GM12878 (cell line): Measurements from ENCODE around the gene SRP14. TPM values are rescaled to one million over a fixed set of nuclear protein-coding genes. Genes with fewer than 3 reads are reported as not detected.

Experiments
- ATAC-seq: fragments of 200-7000 bp; cut with Tn5 transposase; 3 replicates; pipeline ENCODE4 v1.9.1; 2020; ENCODE audit warnings: mild to moderate bottlenecking, moderate library complexity
- BruUV-seq: library from RNA; stranded (reverse); fragments of 400-500 nt; replicated peaks from 2 replicates; lab custom pipeline; 2021; lab: Mats Ljungman, UMichigan
- CTCF ChIA-PET: fragments of 300-600 bp; sonication (Branson Sonifier 250); formaldehyde crosslinking; extraction: SDS; loops from one replicate; lab custom pipeline; 2021; ENCODE audit warnings: inconsistent platforms; lab: Yijun Ruan, JAX
- POLR2A ChIA-PET: fragments of 350-600 bp; formaldehyde crosslinking; extraction: SDS; loops from one replicate; lab custom pipeline; 2021; ENCODE audit warnings: inconsistent platforms; lab: Charles Lee
- RAD21 ChIA-PET: fragments of 300-600 bp; sonication (Branson Sonifier 250); formaldehyde crosslinking; loops from one replicate; lab custom pipeline; 2023; ENCODE audit warnings: antibody characterized with exemption; ENCODE audit not compliant: unreplicated experiment; lab: Charles Lee
- SMC1A ChIA-PET: fragments of 300-600 bp; sonication (Branson Sonifier 250); formaldehyde crosslinking; loops from one replicate; lab custom pipeline; 2023; ENCODE audit not compliant: unreplicated experiment, uncharacterized antibody; lab: Charles Lee
- DNase-seq: peaks from one replicate; pipeline ENCODE4 v3.0.0-alpha.2; 2011; ENCODE audit warnings: low read depth, low spot score
- FAIRE-seq: peaks from 3 replicates; lab custom pipeline; 2011; peaks lifted over from hg19 to GRCh38; lab: Jason Lieb, UNC
- H2AFZ ChIP-seq: 2 replicates; pipeline ENCODE4 v1.6.0; 2011; ENCODE audit warnings: low read depth, low read length, control low read depth; ENCODE audit not compliant: control insufficient read depth
- H3K27ac ChIP-seq: 2 replicates; pipeline ENCODE4 v1.5.1; 2011; ENCODE audit warnings: control low read depth; ENCODE audit not compliant: control insufficient read depth, insufficient read depth
- H3K27me3 ChIP-seq, 2 experiments: replicated peaks in 1 of 2; 2 replicates each; pipeline versions ENCODE4 v1.6.0 to v1.6.1; 2011; ENCODE audit warnings: low read length in 1 of 2; ENCODE audit not compliant: control insufficient read depth in 2 of 2, insufficient read depth in 2 of 2
- H3K36me3 ChIP-seq, 2 experiments: 2 replicates each; pipeline ENCODE4 v1.5.1; 2011; ENCODE audit warnings: low read length in 1 of 2; ENCODE audit not compliant: control insufficient read depth in 2 of 2, insufficient read depth in 2 of 2
- H3K4me1 ChIP-seq: 2 replicates; pipeline ENCODE4 v1.6.1; 2011; ENCODE audit warnings: mild to moderate bottlenecking, low read length, moderate library complexity, mixed read lengths; ENCODE audit not compliant: control insufficient read depth, insufficient read depth
- H3K4me2 ChIP-seq: 2 replicates; pipeline ENCODE4 v1.6.0; 2011; ENCODE audit warnings: control low read depth; ENCODE audit not compliant: control insufficient read depth, insufficient read depth
- H3K4me3 ChIP-seq: fragments of 200-600 bp; sonication (generic); 2 replicates; pipeline ENCODE4 v1.5.1; 2016
- H3K79me2 ChIP-seq: 2 replicates; pipeline ENCODE4 v1.6.0; 2011; ENCODE audit warnings: low read length; ENCODE audit not compliant: control insufficient read depth, insufficient read depth
- H3K9ac ChIP-seq: 2 replicates; pipeline ENCODE4 v1.8.0; 2011; ENCODE audit warnings: low read length, control low read depth, mixed read lengths; ENCODE audit not compliant: control insufficient read depth, insufficient read depth
- H3K9me3 ChIP-seq: replicated peaks from 3 replicates; pipeline ENCODE4 v1.5.1; 2011; ENCODE audit warnings: mild to moderate bottlenecking, low read length; ENCODE audit not compliant: control insufficient read depth, insufficient read depth
- H4K20me1 ChIP-seq: 2 replicates; pipeline ENCODE4 v1.6.0; 2011; ENCODE audit not compliant: control insufficient read depth, insufficient read depth
- ATF7 ChIP-seq: fragments of 450-650 bp; IDR thresholded peaks from 2 replicates; pipeline ENCODE4 v1.6.1; 2016; ENCODE audit warnings: low read depth, mild to moderate bottlenecking
- EGR1 ChIP-seq, 2 experiments: IDR thresholded peaks; 1 replicate in 1 of 2; 2 replicates in 1 of 2; pipeline ENCODE4 v1.6.1; 2011 to 2012; ENCODE audit warnings: low read depth in 2 of 2, low read length in 2 of 2, borderline replicate concordance in 1 of 2, mild to moderate bottlenecking in 1 of 2, moderate library complexity in 1 of 2
- GABPA ChIP-seq: IDR thresholded peaks from 2 replicates; pipeline ENCODE4 v1.6.1; 2014; ENCODE audit warnings: antibody characterized with exemption, low read depth, mild to moderate bottlenecking, inconsistent platforms
- HDGF ChIP-seq: fragments of 450-650 bp; IDR thresholded peaks from 2 replicates; pipeline ENCODE4 v1.6.1; 2016; ENCODE audit warnings: antibody characterized with exemption
- NFYB ChIP-seq: IDR thresholded peaks from 2 replicates; pipeline ENCODE4 v1.6.1; 2011; ENCODE audit warnings: low read depth, mild to moderate bottlenecking, low read length, improper control_type of control experiment, moderate library complexity; ENCODE audit not compliant: insufficient read depth
- NR2F1 ChIP-seq: fragments of 450-650 bp; conservative IDR thresholded peaks from 2 replicates; pipeline ENCODE4 v1.6.1; 2017; ENCODE audit warnings: mild to moderate bottlenecking
- PAX8 ChIP-seq: fragments of 450-650 bp; IDR thresholded peaks from 2 replicates; pipeline ENCODE4 v1.6.1; 2017; ENCODE audit warnings: mild to moderate bottlenecking, moderate library complexity
- RFX5 ChIP-seq: IDR thresholded peaks from 2 replicates; pipeline ENCODE4 v1.6.1; 2011; ENCODE audit warnings: low read depth, low read length, improper control_type of control experiment
- TCF12 ChIP-seq: IDR thresholded peaks from 2 replicates; pipeline ENCODE4 v1.6.1; 2011; ENCODE audit warnings: low read depth, mild to moderate bottlenecking, low read length
- TCF3 ChIP-seq: IDR thresholded peaks from 2 replicates; pipeline ENCODE4 v1.6.1; 2012; ENCODE audit warnings: low read depth, mild to moderate bottlenecking, low read length, borderline replicate concordance; ENCODE audit not compliant: insufficient read depth
- ZNF217 ChIP-seq: fragments of 450-650 bp; IDR thresholded peaks from 2 replicates; pipeline ENCODE4 v1.6.1; 2017; ENCODE audit warnings: antibody characterized with exemption, mild to moderate bottlenecking
- ZNF274 ChIP-seq: IDR thresholded peaks from one replicate; pipeline ENCODE4 v1.8.0; 2011; ENCODE audit not compliant: insufficient read length, insufficient read depth
- WGBS: methylation state at CpG from one replicate; pipeline ENCODE4 v1.1.6; 2016; ENCODE audit warnings: low lambda C conversion rate; ENCODE audit not compliant: insufficient replicate concordance, insufficient coverage; ENCODE audit errors: missing lambda C conversion rate; 5-methylcytosine and 5-hydroxymethylcytosine counted together
- in situ Hi-C: fragments of 300-500 bp; cut with MboI; formaldehyde crosslinking; loops from 9 replicates; pipeline ENCODE4 v1.14.3; 2018; ENCODE audit warnings: mixed read lengths
- intact Hi-C: fragments of 100-400 bp; cut with micrococcal nuclease; formaldehyde crosslinking; loops from one replicate; pipeline ENCODE4 v1.14.2; 2022; ENCODE audit not compliant: unreplicated experiment
- polyA plus RNA-seq, 11 experiments: library from polyadenylated mRNA; depleted of rRNA in 4 of 11; unstranded in 6 of 11; stranded (reverse) in 5 of 11; fragments of >200 nt; fragmentation: Nextera tagmentation in 4 of 11; fragmentation: Illumina TruSeq in 1 of 11; extraction: Ambion mirVana in 4 of 11; extraction: Trizol in 1 of 11; gene quantifications; 1 replicate in 1 of 11; 2 replicates in 10 of 11; pipeline versions ENCODE4 v1.2.1 to v1.2.3, GENCODE V29; 2011 to 2016; ENCODE audit warnings: inconsistent platforms in 2 of 11, missing spikeins in 2 of 11, low read depth in 1 of 11
- total RNA-seq, 4 experiments: library from RNA; depleted of rRNA in 3 of 4; stranded (reverse); fragments of >200 nt in 3 of 4; fragmentation: Illumina TruSeq in 1 of 4; extraction: Trizol in 1 of 4; gene quantifications; 2 replicates each; pipeline versions ENCODE4 v1.2.1 to v1.2.3, GENCODE V29; 2013 to 2021

SRP14 gene
- total and polyA plus RNA-seq, 10 of the 15 experiments (the other 5 are each of a cell fraction or from before 2014, with no cell fraction given) = 141 to 1,182 (median 493) TPM

GRCh38 chr15:40060236-40060961 lies 21.4 kb upstream of the SRP14 start:
- Histone ChIP-seq H3K9ac (no peak overlapping the region), H3K4me1 (peaks cover 78% of the 10 kb centered on the region), H3K36me3 (no peaks in the 10 kb centered on the region; a peak in 1 of 4 replicates), H3K79me2 (no peaks in the 10 kb centered on the region), H3K9me3 (no peaks in the 10 kb centered on the region), H3K27ac (no peak overlapping the region), H4K20me1 (no peaks in the 10 kb centered on the region), H3K27me3 (no peaks in the 10 kb centered on the region), H3K4me2 (peak overlapping the region; percentile 72), H3K4me3 (no peak overlapping the region), H2AFZ (no peak overlapping the region)
- no peak for DNase-seq
- 90% methylated on average over 10 of the region's 10 CpGs for WGBS
- POLR2A ChIA-PET = interaction anchor here (1.4 to 12.9 kb wide), 5 partner anchors 8 to 38 kb away, joined by 4 to 208 read pairs (median 5); no protein-coding TSS in a partner anchor
- SMC1A ChIA-PET = interaction anchor here (1.2 to 43.9 kb wide), 4 partner anchors 8 to 44 kb away, joined by 3 to 981 read pairs (median 26); partner anchors contain the start of gene BMF
- ATAC-seq = no peak
- CTCF ChIA-PET = interaction anchor here (1.2 to 23.9 kb wide), 5 partner anchors 11 to 42 kb away, joined by 3 to 578 read pairs (median 8); partner anchors contain the start of gene BMF
- in situ Hi-C loops (no loop called here), intact Hi-C loops (no loop called here)
- no peak for TF ChIP-seq PAX8
- no peak for TF ChIP-seq NFYB
- no peak for TF ChIP-seq EGR1 (IDR thresholded peaks at IDR 0.05; ENCODE audit: borderline replicate concordance in 1 of 2, low read depth in 2 of 2, low read length in 2 of 2)
- no peak for TF ChIP-seq RFX5
- no peak for TF ChIP-seq TCF3
- TF ChIP-seq ZNF274 = no peak
- TF ChIP-seq ZNF217 = no peak
- TF ChIP-seq TCF12 = no peak
- TF ChIP-seq NR2F1 = no peak
- TF ChIP-seq GABPA = no peak
- TF ChIP-seq HDGF = no peak
- no peak for TF ChIP-seq ATF7
- no peak for FAIRE-seq
- BruUV-seq = no TSS peak
- RAD21 ChIA-PET = interaction anchor here (1.4 to 21.0 kb wide), 3 partner anchors 8 to 42 kb away, joined by 6 to 509 read pairs (median 151); partner anchors contain the start of gene BMF
